Epithelial cell of esophagus (primary cell): ENCODE results near the gene IP6K2.

Source experiments
- DNase-seq: peaks from one replicate; pipeline ENCODE4 v3.0.0; 2010; ENCODE audit warnings: low read depth
- H3K4me3 ChIP-seq: 2 replicates; pipeline ENCODE4 v1.5.1; 2011; ENCODE audit warnings: mild to moderate bottlenecking, low read length, control low read depth
- TF ChIP-seq, protein P1 (sequence below): IDR thresholded peaks from 2 replicates; pipeline ENCODE4 v1.5.1; 2011; ENCODE audit warnings: low read depth, mild to moderate bottlenecking, low read length, control low read depth, inconsistent platforms; ENCODE audit not compliant: insufficient read depth; ENCODE audit errors: missing control alignments

IP6K2 gene

DNA sequence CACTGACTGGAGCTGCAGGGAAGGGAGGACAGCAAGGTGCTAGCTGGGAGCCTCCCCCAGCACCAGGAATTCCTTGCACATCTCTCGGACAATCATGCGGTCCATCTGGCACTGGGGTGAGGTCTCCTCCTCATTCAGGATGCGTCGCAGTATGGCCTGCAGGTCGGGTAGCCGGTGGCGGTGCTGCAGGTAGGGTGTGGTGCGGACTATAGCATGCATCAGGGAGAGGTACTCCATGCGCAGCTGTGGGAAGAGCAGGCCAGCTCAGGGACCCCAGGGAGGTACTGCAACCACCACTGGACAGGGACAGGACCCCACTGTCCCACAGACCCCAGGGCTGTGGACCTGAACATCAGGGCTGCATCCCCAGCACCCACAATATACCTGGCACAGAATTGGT lies 42.5 kb downstream of the IP6K2 start:
- TF ChIP-seq, protein P1, sequence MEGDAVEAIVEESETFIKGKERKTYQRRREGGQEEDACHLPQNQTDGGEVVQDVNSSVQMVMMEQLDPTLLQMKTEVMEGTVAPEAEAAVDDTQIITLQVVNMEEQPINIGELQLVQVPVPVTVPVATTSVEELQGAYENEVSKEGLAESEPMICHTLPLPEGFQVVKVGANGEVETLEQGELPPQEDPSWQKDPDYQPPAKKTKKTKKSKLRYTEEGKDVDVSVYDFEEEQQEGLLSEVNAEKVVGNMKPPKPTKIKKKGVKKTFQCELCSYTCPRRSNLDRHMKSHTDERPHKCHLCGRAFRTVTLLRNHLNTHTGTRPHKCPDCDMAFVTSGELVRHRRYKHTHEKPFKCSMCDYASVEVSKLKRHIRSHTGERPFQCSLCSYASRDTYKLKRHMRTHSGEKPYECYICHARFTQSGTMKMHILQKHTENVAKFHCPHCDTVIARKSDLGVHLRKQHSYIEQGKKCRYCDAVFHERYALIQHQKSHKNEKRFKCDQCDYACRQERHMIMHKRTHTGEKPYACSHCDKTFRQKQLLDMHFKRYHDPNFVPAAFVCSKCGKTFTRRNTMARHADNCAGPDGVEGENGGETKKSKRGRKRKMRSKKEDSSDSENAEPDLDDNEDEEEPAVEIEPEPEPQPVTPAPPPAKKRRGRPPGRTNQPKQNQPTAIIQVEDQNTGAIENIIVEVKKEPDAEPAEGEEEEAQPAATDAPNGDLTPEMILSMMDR: no peak
- DNase-seq: no peak
- no peak overlapping the region for H3K4me3 ChIP-seq

DNA sequence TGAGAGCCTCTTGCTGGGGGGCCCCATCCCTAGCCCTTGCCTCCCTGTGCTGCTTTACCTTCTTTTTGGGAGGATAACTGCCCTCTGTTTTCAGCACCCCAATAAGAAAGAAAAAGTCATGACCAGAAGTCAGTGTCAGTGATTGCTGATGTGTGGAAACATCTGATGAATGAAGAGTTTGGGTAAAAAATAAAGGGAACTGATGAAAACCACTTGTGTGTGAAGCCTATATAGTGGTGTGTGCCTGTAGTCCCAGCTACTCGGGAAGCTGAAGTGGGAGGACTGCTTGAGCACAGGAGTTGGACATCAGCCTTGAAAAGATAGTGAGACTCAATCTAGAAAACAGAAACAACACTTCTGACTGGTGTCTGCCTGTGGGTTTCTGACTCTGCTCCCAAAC lies 44.5 kb downstream of the IP6K2 start:
- H3K4me3 ChIP-seq: no peak overlapping the region
- TF ChIP-seq, protein P1: no peak
- no peak for DNase-seq

DNA sequence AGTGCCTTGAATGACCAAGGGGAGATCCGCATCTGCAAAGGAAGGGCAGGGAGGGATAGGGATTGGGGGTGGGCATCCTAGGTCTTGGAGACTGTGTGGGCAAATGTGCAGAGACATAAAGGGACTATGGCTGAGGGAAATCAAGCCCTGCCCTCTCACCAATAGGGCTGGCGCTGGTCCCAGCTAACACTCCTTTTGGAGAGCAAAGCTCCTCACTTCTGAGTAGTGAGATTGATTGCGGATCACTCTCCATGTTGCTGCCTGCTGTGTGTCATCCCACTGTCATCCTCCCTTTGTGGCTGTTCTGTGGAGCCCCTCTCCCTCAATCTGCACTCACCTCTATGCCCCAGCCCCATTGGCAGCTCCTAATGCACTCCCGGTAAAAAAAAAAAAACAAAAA lies 52.1 kb downstream of the IP6K2 start:
- no peak for DNase-seq
- H3K4me3 ChIP-seq: no peak overlapping the region
- TF ChIP-seq, protein P1: no peak

DNA sequence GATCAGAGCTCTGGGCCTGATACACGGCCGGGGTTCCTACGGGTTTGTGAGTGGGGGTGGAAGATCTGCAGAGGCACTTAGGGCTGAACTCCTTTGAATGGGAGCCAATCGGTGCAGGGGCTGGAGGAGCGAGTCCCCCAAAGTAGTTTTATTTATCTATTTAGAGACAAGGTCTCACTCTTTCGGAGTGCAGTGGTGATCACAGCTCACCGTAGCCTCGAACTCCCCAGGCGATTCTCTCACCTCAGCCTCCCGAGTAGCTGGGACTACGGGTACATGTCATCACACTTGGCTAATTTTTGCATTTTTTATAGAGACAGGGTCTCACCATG lies 52.7 kb downstream of the IP6K2 start:
- H3K4me3 ChIP-seq: peak overlapping the region; percentile 14
- TF ChIP-seq, protein P1: no peak
- DNase-seq: no peak

DNA sequence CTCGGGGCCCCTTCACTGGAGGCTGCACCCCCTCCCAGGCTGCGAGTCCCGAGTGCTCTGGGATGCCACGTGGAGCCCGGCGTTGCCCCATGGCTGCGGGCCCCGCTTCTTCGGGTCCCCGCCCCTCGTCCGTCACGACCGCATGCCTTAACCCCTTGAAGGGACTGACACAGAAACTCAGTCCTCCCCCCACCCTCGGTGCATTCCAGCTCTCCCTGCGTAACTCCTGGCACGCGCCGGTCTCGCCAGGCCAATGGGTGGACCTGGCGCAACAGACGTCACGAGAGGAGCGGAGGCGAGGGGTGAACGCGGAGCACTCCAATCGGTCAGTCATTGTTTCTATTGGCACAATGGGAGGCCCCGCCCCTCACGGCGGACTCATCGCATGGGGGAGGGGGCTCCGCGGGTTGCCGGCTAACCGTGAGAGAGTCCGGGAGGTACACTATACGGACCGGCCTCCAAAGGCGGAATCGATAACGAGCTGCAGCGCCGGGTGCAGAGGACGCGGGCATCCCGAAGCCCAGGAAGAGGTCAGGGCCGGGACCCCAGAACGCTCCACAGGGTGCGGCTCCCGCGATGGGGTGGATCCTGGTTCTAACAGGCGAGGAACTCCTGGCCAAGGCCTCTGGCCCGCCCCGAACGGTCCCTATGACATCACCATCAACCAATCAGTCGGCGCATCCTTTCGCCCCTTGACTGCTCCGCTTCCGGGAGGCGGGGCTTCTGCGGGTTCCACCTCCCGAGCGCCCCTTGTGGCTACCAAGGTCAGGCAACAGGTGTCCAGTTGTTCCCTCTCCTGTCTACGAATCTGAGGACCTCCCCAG lies 53.3 kb downstream of the IP6K2 start:
- TF ChIP-seq, protein P1: peak; percentile 75
- H3K4me3 ChIP-seq: peak overlapping the region; percentile 72
- DNase-seq: peak; percentile 100

DNA sequence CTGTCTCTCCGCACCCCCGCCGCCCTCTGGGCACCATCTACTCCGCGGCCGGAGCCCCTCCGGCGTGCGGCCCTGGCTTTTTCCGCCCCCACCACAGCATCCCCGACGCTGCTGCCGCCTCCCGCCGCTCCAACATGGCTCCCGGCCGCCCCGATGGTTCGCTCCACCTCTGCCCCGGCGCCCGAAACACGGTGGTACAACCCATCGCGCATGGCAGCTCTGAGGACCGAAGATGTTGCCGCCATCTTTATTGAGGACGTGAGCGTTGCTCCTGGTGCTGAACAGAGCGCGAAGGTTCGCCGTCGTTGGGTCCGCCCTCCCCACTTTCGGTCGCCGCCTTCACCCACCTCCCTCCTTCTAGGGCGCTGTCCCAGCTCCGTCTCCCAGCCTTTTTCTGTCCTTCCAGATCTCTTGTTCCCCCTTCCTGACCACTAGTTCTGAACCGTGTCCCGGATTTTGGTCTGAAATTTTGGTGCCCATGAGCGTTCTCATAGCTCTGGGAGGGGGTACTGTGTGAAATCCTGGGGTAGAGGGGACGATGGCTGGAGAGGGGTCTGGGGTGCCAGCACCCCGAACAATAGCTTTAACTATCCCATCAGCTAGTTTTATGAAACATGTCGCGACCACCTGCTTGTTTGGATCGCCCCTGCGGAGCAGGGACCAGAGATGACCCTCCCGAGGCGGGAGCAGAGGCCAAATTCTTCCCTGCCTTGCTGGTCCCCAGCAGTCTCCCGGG lies 54.1 kb downstream of the IP6K2 start, which contains the start of gene CELSR3:
Gene CELSR3, minus strand, starts transcription at position 134 of the 736 bp plus-strand sequence. CDS start 252 bp downstream, outside the sequence.
- DNase-seq: peak; percentile 96
- H3K4me3 ChIP-seq: peak within 1 kb of the TSS; percentile 72
- TF ChIP-seq, protein P1: no peak
